CD4-positive, alpha-beta T cell treated with Interleukin-4 for 4 hours (primary cell): ENCODE measurements around the gene RCL1.

Source experiments
- DNase-seq: peaks from one replicate; pipeline ENCODE4 v3.0.0-alpha.2; 2020

RCL1 gene

DNA sequence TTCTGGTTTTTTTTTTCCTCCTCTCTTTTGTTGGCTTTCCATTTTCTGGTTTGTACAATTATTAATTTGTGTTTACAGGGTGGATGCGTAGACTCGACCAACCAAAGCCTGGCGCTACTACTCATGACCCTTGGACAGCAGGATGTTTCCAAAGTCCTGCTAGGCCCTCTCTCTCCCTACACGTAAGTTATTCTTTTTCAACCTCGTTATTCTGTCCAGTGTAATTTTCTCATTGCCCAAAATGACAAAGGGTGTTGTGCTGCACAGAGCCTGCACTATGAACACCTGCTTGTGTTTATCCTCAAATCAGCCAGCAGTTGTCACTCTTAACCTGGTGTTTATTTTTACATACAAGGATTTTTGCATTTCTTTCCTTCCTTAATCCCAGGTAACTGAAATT is 56.6 kb downstream of the RCL1 start:
- no peak for DNase-seq

DNA sequence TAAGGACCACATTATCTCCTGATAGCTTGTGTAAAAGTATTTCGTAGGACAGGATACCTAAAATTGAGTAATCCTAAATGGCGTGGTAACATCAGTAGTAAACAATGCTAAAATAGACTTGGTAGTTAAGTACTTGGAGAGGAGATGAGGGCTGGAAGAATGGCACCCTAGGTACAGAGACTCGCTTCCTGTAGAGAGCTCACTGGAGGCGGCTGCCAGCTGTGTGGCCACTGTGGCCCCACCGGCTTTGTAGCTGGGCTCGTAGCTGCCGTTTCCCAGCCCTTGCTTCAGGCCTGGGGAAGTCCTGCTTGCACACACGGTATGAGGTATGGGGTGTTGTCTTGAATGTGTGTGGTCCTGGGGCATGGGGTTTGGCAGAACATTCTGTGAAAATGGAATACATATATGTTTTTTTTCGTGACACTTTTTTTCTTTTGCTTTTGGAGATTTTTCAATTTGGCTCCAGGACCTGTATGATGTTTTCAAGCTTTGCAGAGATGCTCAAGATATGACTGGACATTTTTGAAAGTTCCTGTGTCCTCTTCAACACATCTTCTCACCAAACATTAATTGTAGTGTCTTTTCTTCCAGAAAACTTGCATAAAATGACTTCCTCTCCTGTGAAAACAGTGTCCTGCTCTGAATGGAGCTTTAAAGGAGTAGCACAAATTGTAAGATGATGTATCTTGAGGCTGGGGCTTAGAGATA is 58.0 kb downstream of the RCL1 start:
- DNase-seq = no peak

GRCh38 chr9:4852419-4852818 is 59.7 kb downstream of the RCL1 start:
- DNase-seq = no peak

DNA sequence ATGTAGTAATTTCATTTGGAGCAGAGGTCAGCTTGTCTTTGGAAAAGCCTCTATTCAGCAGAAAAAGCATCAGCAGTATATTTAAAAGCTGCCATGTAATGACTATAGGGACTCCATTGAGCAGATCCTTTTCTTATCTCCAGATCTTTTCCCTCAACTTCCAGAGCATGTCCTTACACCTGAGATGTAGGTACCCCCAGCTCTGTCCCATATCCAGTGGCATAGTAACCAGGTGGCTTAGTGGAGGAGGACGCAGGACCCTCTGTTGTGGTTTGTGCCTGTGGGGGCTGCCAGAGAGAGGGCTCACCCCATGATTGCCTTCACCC is 61.5 kb downstream of the RCL1 start:
- no peak for DNase-seq

- DNase-seq = no peak
Measured at GRCh38 chr9:4855841-4856240, 63.1 kb downstream of the RCL1 start.

GRCh38 chr9:4857163-4857810 is 64.5 kb downstream of the RCL1 start:
- no peak for DNase-seq

DNA sequence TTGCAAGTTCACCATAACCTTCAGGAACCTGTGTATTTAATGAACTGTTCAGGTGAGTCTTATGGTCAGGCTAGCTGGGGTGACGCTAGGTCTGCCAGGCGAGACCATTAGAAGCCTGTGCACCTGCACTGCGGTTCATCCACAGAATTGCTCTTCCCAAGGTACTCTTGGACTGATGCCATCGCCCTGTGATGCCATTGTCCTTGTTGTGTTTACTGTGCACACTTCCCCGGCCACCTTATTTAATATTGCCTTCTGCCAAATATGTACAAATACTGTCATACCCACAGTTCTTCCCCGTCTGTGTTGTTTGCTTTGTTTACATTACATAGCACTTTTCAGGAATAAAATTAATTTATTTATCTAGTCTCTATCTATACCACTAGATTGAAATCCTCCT is 66.3 kb downstream of the RCL1 start:
- no peak for DNase-seq

- no peak for DNase-seq
Measured at GRCh38 chr9:4860383-4860782, 67.6 kb downstream of the RCL1 start.

- DNase-seq = no peak
Measured at GRCh38 chr9:4861145-4861544, 68.4 kb downstream of the RCL1 start.

DNA sequence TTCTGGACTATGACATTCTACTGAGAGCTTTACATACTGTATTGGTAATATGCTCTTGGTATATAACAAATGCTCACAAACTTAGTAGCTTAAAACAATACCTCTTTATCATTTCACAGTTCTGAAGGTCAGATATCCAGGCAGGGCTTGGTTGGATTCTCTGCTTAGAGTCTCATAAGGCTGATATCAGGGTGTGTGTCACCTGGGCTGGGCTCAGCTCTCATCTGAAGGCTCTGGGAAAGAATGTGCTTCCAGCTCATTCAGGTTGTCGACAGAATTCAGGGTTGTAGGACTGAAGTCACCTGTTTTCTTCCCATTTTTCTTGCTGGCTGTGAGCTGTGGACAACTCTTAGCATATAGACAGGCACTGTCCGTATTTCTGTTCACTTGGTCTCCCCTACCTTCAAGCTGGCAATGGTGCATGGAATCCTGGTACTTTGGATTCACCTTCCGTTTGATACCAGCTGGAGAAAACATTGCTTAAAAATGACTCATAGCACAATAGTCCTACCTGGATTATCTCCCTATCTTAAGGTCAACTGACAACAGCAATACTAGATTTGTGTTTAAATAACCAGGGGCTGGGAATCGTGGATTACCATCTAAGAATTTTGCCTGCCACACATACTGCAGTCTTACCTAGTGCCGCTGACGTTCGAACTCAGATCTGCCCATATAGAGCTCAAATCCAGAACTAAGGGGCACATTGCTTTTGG is 69.2 kb downstream of the RCL1 start:
- DNase-seq = no peak

DNA sequence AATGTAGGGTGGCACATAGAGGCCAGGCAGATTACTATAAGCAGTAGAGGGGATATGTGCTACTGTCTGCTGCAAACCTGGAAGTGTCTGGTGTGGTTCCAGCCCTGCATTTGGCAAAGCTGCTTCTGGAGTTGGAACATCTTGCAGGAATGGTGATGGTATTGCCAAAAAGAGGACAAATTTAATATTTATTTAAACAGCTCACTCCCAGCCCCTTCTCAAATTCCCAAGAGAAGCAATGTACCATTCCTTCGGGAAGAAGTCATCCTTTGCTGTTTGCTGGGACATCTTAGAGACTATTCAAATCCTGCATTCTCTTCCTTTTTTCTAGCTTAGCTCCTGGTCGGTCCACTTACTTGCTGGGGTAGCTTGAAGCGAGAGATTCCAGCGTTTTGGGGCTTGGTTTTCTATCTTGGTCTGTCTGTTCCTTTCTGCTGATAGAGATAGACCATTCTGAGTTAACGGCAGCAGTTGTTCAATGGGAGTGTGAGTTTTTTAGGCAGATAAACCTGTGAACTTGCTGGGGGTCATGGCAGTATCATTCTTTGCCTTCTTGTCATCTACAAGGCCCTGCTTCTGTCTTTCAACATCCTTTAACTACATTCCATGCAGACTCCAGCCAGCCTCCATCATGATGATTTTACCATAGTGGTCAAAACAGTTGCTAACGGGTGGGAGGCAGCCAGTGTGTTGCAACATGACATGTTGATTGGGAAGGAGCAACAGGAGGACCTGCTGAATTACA is 69.9 kb downstream of the RCL1 start:
- DNase-seq = no peak

DNA sequence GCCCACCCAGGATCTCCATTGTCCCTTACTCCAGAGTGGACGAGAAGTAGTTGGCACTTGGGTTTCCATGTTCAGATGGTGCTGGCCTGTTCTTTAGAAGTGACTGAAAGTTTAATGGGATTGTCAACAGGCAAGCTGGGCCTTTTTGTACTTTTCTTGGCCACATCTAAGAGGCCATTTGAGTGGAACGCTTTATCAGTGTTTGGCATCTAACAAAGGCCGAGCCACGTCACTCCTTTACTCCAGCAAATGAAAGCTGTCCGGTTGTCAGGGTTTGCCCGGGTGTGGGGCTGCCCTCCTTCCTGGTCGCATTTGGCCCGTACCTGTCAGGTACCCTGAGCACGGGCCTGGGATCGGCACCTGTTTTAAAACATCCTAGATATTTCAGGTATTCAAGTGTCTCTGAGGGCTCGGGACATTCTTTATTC is 71.5 kb downstream of the RCL1 start:
- no peak for DNase-seq

- DNase-seq = no peak
Measured at GRCh38 chr9:4864698-4865097, 72.0 kb downstream of the RCL1 start.

DNA sequence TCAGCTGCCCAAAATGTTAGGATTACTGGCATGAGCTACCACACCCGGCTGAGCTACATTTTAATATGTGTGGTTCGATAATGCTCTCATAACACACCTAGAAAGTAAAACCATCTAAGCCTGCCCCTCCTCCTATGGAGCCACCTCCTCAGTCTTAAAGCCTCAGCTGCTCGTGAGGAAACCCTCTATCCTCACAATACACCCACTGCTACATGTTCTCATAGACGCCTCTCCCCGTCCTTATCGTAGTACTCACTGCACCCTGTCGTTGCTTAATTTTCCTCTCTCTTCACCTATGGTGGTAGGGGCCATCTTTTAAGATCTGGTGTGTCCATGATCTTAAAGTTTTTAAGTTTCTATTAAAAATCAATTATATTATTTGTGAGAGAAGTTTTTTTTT is 72.9 kb downstream of the RCL1 start:
- no peak for DNase-seq

- peak; percentile 1 for DNase-seq
Measured at GRCh38 chr9:4866239-4866969, 73.7 kb downstream of the RCL1 start.

GRCh38 chr9:4873066-4873465 is 80.3 kb downstream of the RCL1 start:
- no peak for DNase-seq

DNA sequence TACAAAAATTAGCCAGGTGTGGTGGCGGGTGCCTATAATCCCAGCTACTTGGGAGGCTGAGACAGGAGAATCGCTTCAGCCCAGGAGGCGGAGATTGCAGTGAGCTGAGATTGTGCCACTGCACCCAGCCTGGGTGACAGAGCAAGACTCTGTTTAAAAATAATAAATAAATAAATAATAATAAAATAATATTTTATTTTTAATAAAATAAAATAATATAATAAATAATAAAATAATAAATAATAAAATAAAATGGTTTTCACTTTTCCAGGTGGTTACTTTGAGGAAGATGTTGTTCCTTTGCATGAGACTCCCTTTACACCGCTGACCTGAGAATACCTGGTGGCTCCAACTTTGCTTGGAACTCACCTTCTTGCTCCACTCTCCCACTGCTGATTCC is 82.8 kb downstream of the RCL1 start:
- DNase-seq = no peak

GRCh38 chr9:4879115-4879558 is 86.4 kb downstream of the RCL1 start:
- DNase-seq = no peak

DNA sequence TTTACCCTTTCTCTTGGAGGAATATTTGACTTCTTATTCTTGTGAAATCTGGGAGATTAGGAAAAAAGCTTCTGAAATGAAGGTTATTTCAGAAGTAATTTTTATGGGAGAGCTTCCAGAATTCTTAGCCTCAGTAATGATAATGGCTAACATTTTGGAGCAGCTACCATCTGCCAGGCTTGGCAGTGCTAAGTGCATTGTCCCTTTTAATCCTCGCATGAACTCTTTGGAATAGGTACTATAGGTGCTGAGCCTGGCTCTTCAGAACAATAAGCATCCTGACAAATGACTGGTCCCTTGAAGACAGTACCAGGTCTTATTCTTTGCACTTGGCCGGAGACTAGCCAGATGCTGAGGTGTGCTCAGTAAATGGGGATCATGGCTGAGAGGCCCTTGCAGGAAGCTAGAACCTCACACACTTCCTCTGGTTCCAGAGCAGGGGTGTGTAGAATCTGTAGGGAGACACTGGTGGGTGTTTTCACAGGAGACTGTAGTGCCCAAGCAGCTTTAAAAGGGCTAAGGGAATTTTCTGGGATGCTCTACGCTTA is 90.7 kb downstream of the RCL1 start:
- no peak for DNase-seq

DNA sequence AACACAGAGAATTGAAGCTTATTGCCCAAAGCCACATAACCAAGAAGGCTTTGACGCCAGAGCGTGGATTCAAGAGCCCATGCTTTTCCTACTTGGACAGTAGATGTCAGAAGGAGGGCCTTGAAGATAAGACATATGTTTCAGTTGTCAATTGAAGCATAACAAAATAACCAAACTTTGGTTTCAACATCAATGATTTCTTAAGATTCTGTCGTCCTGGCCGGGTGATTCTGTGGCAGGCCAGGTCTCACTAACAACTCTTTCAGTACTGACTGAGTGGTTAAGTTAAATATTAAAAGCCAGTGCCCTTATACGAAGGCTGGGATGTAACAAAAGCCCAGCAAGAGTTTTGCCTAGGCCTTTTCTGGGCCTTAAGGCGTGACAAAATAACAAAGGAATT is 94.0 kb downstream of the RCL1 start:
- no peak for DNase-seq

- no peak for DNase-seq
Measured at GRCh38 chr9:4887556-4887955, 94.8 kb downstream of the RCL1 start.

DNA sequence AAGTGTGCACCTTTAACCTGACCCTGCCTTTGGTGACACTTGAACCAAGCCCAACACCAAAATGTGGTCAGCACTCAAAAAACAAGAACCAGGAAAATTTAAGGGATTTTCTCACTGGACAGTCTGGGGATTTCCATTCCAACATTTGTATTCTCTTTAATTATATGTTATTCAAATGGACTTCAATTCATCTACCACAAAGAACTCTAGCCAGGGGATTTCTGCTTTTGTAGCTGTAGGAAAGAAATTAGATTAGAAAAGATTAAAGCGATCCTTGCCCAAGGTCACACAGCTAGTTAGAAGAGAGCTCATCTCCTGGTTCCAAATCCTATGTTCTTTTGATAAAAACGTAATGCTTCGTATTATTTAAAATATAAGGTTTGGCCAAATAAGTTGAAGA is 97.5 kb downstream of the RCL1 start:
- DNase-seq = no peak

- DNase-seq = no peak
Measured at GRCh38 chr9:4890929-4891328, 98.2 kb downstream of the RCL1 start.
